HEK293 (cell line): ENCODE data around the gene PLCD3.

Source experiments
- CTCF ChIA-PET: fragments of 350-600 bp; formaldehyde crosslinking; extraction: SDS; loops from one replicate; lab custom pipeline; 2021; ENCODE audit warnings: antibody characterized with exemption; lab: Yijun Ruan, JAX
- POLR2A ChIA-PET: fragments of 300-600 bp; formaldehyde crosslinking; extraction: SDS; loops from one replicate; lab custom pipeline; 2020; ENCODE audit warnings: antibody characterized with exemption, inconsistent platforms; lab: Yijun Ruan, JAX
- H3K27ac ChIP-seq: fragments of 200-500 bp; sonication (Bioruptor generic); 2 replicates; pipeline ENCODE4 v1.5.1; 2014; ENCODE audit warnings: low read depth, low read length, control low read depth, inconsistent platforms; ENCODE audit errors: extremely low read depth
- H3K36me3 ChIP-seq, 2 experiments: fragments of 200-500 bp in 1 of 2; sonication (Bioruptor generic) in 1 of 2; 1 replicate in 1 of 2; 2 replicates in 1 of 2; pipeline ENCODE4 v1.5.1; 2014 to 2017; ENCODE audit warnings: inconsistent platforms in 2 of 2, low read length in 2 of 2; ENCODE audit not compliant: control insufficient read depth in 2 of 2, insufficient read depth in 1 of 2
- H3K4me1 ChIP-seq: fragments of 200-500 bp; sonication (Bioruptor generic); 2 replicates; pipeline ENCODE4 v1.5.1; 2014; ENCODE audit warnings: mild to moderate bottlenecking, low read length, inconsistent platforms; ENCODE audit not compliant: control insufficient read depth, insufficient read depth
- H3K4me3 ChIP-seq: 2 replicates; pipeline ENCODE4 v1.5.1; 2011; ENCODE audit warnings: low read depth, mild to moderate bottlenecking, control low read depth, low read length, moderate library complexity
- H3K9me3 ChIP-seq: fragments of 200-500 bp; sonication (Bioruptor generic); 2 replicates; pipeline ENCODE4 v1.5.1; 2014; ENCODE audit warnings: low read depth, low read length, inconsistent platforms; ENCODE audit not compliant: control insufficient read depth, insufficient read depth
- FEZF1 ChIP-seq: fragments of 450-650 bp; formaldehyde crosslinking; IDR thresholded peaks from 2 replicates; pipeline ENCODE4 v1.5.1; 2016; ENCODE audit warnings: missing biosample characterization, missing genetic modification characterization
- HOXA7 ChIP-seq: sonication (generic); formaldehyde crosslinking; IDR thresholded peaks from 2 replicates; pipeline ENCODE4 v1.8.1; 2022; ENCODE audit warnings: missing genetic modification reagents, borderline replicate concordance
- KLF1 ChIP-seq: fragments of 450-650 bp; formaldehyde crosslinking; IDR thresholded peaks from 2 replicates; pipeline ENCODE4 v1.5.1; 2016; ENCODE audit warnings: missing biosample characterization, missing genetic modification characterization
- KLF16 ChIP-seq: fragments of 450-650 bp; formaldehyde crosslinking; IDR thresholded peaks from 2 replicates; pipeline ENCODE4 v1.5.1; 2017; ENCODE audit warnings: missing biosample characterization, missing genetic modification characterization
- KLF8 ChIP-seq: fragments of 450-650 bp; formaldehyde crosslinking; IDR thresholded peaks from 2 replicates; pipeline ENCODE4 v1.5.1; 2016; ENCODE audit warnings: missing biosample characterization, missing genetic modification characterization
- OSR2 ChIP-seq: fragments of 450-650 bp; formaldehyde crosslinking; IDR thresholded peaks from 2 replicates; pipeline ENCODE4 v1.5.1; 2016; ENCODE audit warnings: missing biosample characterization, missing genetic modification characterization
- PATZ1 ChIP-seq: fragments of 450-650 bp; formaldehyde crosslinking; IDR thresholded peaks from 2 replicates; pipeline ENCODE4 v1.5.1; 2016; ENCODE audit warnings: missing biosample characterization, missing genetic modification characterization
- RBAK ChIP-seq: fragments of 450-650 bp; formaldehyde crosslinking; IDR thresholded peaks from 2 replicates; pipeline ENCODE4 v1.5.1; 2016; ENCODE audit warnings: missing biosample characterization, missing genetic modification characterization
- SP2 ChIP-seq: fragments of 450-650 bp; formaldehyde crosslinking; IDR thresholded peaks from 2 replicates; pipeline ENCODE4 v1.5.1; 2016; ENCODE audit warnings: missing biosample characterization, missing genetic modification characterization
- YY2 ChIP-seq: fragments of 450-650 bp; formaldehyde crosslinking; IDR thresholded peaks from 2 replicates; pipeline ENCODE4 v1.5.1; 2016; ENCODE audit warnings: missing biosample characterization, missing genetic modification characterization
- ZBTB17 ChIP-seq: fragments of 450-650 bp; formaldehyde crosslinking; IDR thresholded peaks from 2 replicates; pipeline ENCODE4 v1.5.1; 2016; ENCODE audit warnings: missing biosample characterization, missing genetic modification characterization
- ZBTB20 ChIP-seq: fragments of 450-650 bp; formaldehyde crosslinking; IDR thresholded peaks from 2 replicates; pipeline ENCODE4 v1.5.1; 2016; ENCODE audit warnings: missing biosample characterization, missing genetic modification characterization
- ZBTB48 ChIP-seq: fragments of 450-650 bp; formaldehyde crosslinking; IDR thresholded peaks from 2 replicates; pipeline ENCODE4 v1.5.1; 2016; ENCODE audit warnings: missing biosample characterization, missing genetic modification characterization
- ZFP3 ChIP-seq: fragments of 450-650 bp; formaldehyde crosslinking; IDR thresholded peaks from 2 replicates; pipeline ENCODE4 v1.5.1; 2016; ENCODE audit warnings: low read depth, missing biosample characterization, missing genetic modification characterization
- ZNF10 ChIP-seq: fragments of 450-650 bp; formaldehyde crosslinking; IDR thresholded peaks from 2 replicates; pipeline ENCODE4 v1.5.1; 2017; ENCODE audit warnings: missing biosample characterization, missing genetic modification characterization
- ZNF112 ChIP-seq: fragments of 450-650 bp; formaldehyde crosslinking; IDR thresholded peaks from 2 replicates; pipeline ENCODE4 v1.5.0; 2017; ENCODE audit warnings: missing biosample characterization, missing genetic modification characterization
- ZNF133 ChIP-seq: fragments of 450-650 bp; formaldehyde crosslinking; IDR thresholded peaks from 2 replicates; pipeline ENCODE4 v1.5.1; 2016; ENCODE audit warnings: missing biosample characterization, missing genetic modification characterization
- ZNF155 ChIP-seq: fragments of 450-650 bp; formaldehyde crosslinking; IDR thresholded peaks from 2 replicates; pipeline ENCODE4 v1.5.1; 2016; ENCODE audit warnings: missing biosample characterization, missing genetic modification characterization
- ZNF157 ChIP-seq: fragments of 450-650 bp; formaldehyde crosslinking; IDR thresholded peaks from 2 replicates; pipeline ENCODE4 v1.5.1; 2016; ENCODE audit warnings: missing biosample characterization, missing genetic modification characterization
- ZNF223 ChIP-seq: fragments of 450-650 bp; formaldehyde crosslinking; IDR thresholded peaks from 2 replicates; pipeline ENCODE4 v1.5.1; 2016; ENCODE audit warnings: missing biosample characterization, missing genetic modification characterization
- ZNF239 ChIP-seq: fragments of 450-650 bp; formaldehyde crosslinking; IDR thresholded peaks from 2 replicates; pipeline ENCODE4 v1.5.1; 2016; ENCODE audit warnings: missing biosample characterization, missing genetic modification characterization
- ZNF280D ChIP-seq: fragments of 450-650 bp; formaldehyde crosslinking; IDR thresholded peaks from 2 replicates; pipeline ENCODE4 v1.5.1; 2016; ENCODE audit warnings: missing biosample characterization, missing genetic modification characterization
- ZNF324 ChIP-seq: fragments of 450-650 bp; formaldehyde crosslinking; IDR thresholded peaks from 2 replicates; pipeline ENCODE4 v1.5.1; 2016; ENCODE audit warnings: missing biosample characterization, missing genetic modification characterization
- ZNF335 ChIP-seq: fragments of 450-650 bp; formaldehyde crosslinking; conservative IDR thresholded peaks from 2 replicates; pipeline ENCODE4 v1.5.1; 2016; ENCODE audit warnings: missing biosample characterization, missing genetic modification characterization
- ZNF423 ChIP-seq: fragments of 450-650 bp; formaldehyde crosslinking; IDR thresholded peaks from 2 replicates; pipeline ENCODE4 v1.5.1; 2016; ENCODE audit warnings: missing biosample characterization, missing genetic modification characterization
- ZNF560 ChIP-seq: fragments of 450-650 bp; formaldehyde crosslinking; IDR thresholded peaks from 2 replicates; pipeline ENCODE4 v1.5.1; 2017; ENCODE audit warnings: missing biosample characterization, missing genetic modification characterization, borderline replicate concordance
- ZNF707 ChIP-seq: fragments of 450-650 bp; formaldehyde crosslinking; IDR thresholded peaks from 2 replicates; pipeline ENCODE4 v1.5.1; 2016; ENCODE audit warnings: missing biosample characterization, missing genetic modification characterization
- TF ChIP-seq, protein P1 (sequence below): fragments of 450-650 bp; IDR thresholded peaks from 2 replicates; pipeline ENCODE4 v1.5.1; 2018; ENCODE audit warnings: missing biosample characterization, missing genetic modification characterization

The PLCD3 gene

GRCh38 chr17:45101546-45101882, 30.8 kb downstream of the PLCD3 start:
- CTCF ChIA-PET, result interaction anchor here (0.7 to 1.5 kb wide), 2 partner anchors 80 to 81 kb away, joined by 3 to 5 read pairs; no protein-coding TSS in a partner anchor
- TF ChIP-seq ZNF155 (no peak), RBAK (tag by site-specific recombination) (no peak), ZNF112 (tag by site-specific recombination) (no peak), ZNF239 (no peak), ZNF280D (no peak), ZNF707 (tag by site-specific recombination) (no peak), KLF8 (no peak), KLF16 (no peak), FEZF1 (tag by site-specific recombination) (no peak), ZNF560 (tag by site-specific recombination) (no peak), HOXA7 (CRISPR knock-in tag) (no peak), KLF1 (tag by site-specific recombination) (no peak), ZNF324 (tag by site-specific recombination) (no peak), ZNF10 (no peak), PATZ1 (tag by site-specific recombination) (no peak), ZBTB17 (tag by site-specific recombination) (no peak), ZBTB20 (tag by site-specific recombination) (no peak), SP2 (tag by site-specific recombination) (no peak), YY2 (no peak)
- TF ChIP-seq, protein P1, sequence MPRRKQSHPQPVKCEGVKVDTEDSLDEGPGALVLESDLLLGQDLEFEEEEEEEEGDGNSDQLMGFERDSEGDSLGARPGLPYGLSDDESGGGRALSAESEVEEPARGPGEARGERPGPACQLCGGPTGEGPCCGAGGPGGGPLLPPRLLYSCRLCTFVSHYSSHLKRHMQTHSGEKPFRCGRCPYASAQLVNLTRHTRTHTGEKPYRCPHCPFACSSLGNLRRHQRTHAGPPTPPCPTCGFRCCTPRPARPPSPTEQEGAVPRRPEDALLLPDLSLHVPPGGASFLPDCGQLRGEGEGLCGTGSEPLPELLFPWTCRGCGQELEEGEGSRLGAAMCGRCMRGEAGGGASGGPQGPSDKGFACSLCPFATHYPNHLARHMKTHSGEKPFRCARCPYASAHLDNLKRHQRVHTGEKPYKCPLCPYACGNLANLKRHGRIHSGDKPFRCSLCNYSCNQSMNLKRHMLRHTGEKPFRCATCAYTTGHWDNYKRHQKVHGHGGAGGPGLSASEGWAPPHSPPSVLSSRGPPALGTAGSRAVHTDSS, result no peak
- H3K27ac ChIP-seq, result 0 out of 2 replicates have a peak overlapping the region, but pooled peaks have one; percentile 24
- peaks cover 54 to 91% of the 10 kb centered on the region in 2 experiments for H3K36me3 ChIP-seq
- H3K4me1 ChIP-seq, result no peaks in the 10 kb centered on the region
- POLR2A ChIA-PET, result no interaction called here
- H3K9me3 ChIP-seq, result no peaks in the 10 kb centered on the region
- no peak overlapping the region for H3K4me3 ChIP-seq

DNA sequence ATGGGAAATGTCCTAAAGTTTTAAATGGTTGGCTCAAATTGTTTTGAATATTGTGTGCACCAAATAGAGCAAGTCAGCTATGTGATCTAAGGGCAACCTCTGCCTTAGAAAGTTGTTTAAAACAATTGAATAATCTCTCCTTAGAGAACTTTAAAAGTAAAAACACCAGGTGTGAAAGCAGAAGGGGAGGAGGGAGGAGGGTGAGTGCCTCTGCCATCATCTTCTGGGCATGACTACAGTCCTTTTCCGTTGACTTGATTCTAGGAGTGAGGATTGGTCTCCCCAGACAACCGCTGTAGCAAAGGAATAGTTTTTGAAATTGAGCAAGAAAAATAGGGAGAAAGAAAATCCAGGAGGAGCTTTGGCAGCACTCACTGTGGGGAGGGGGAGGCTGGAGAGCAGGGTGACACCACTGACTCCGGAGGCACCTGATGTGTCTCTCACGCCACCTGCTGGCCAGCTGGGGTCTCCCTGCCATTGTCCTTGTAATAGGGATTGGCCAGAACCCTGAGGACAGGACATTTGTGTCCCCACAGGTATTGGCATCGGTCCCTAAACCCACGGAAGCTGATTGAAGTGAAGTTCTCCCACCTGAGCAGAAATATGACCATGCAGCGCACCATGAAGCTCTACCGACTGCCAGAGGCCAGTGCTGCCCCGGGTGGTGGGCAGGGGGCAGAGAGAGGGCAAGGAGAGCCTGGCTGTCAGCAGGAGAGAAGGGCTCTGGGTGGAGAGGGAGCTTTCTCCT, 33.3 kb downstream of the PLCD3 start:
- Histone ChIP-seq H3K4me1 (no peaks in the 10 kb centered on the region), H3K4me3 (no peak overlapping the region), H3K27ac (no peak overlapping the region), H3K36me3 (peaks cover 61 to 90% of the 10 kb centered on the region in 2 experiments), H3K9me3 (no peaks in the 10 kb centered on the region)
- CTCF ChIA-PET, result interaction anchor here (0.6 to 5.6 kb wide), 60 partner anchors 9 to 567 kb away, joined by 3 to 71 read pairs (median 4); partner anchors contain the start of genes ACBD4, DCAKD, EFTUD2 and GFAP
- POLR2A ChIA-PET, result interaction anchor here (0.5 to 1.2 kb wide), 5 partner anchors 10 to 64 kb away, joined by 3 to 5 read pairs (median 3); partner anchors contain the start of gene HEXIM1
- TF ChIP-seq ZNF335, result no peak
- no peak for TF ChIP-seq ZNF223
- TF ChIP-seq ZNF423 (tag by site-specific recombination), result no peak
- TF ChIP-seq ZNF133 (tag by site-specific recombination), result no peak
- TF ChIP-seq ZNF157, result no peak
- TF ChIP-seq ZBTB48 (tag by site-specific recombination), result peak; percentile 99
- TF ChIP-seq OSR2 (tag by site-specific recombination), result no peak
- TF ChIP-seq ZFP3 (tag by site-specific recombination), result no peak
